ENCODE measurements around the gene FOXN3.

DNA sequence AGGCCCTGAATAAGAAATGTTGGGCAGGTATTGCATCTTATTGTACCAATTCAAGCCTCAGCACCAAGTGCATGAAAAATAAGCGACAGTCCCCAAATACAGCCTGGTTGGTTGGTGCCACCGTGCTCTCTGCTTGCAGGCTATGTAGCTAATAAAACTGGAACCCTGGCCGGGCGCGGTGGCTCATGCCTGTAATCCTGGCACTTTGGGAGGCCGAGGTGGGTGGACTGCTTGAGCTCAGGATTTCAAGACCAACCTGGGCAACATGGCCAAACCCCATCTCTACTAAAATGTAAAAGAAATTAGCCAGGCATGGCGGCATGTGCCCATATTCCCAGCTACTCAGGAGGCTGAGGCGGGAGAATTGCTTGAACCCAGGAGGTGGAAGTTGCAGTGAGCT, 25.5 kb downstream of the FOXN3 start:
- TF ChIP-seq CTCF (IDR thresholded peaks at IDR 0.05) (no peak), REST (IDR thresholded peaks at IDR 0.05; ENCODE audit: insufficient read depth in 1 of 2, low read depth in 2 of 2, low read length in 1 of 2) (no peak)
